ENCODE data around the gene RAVER2.

The RAVER2 gene

DNA sequence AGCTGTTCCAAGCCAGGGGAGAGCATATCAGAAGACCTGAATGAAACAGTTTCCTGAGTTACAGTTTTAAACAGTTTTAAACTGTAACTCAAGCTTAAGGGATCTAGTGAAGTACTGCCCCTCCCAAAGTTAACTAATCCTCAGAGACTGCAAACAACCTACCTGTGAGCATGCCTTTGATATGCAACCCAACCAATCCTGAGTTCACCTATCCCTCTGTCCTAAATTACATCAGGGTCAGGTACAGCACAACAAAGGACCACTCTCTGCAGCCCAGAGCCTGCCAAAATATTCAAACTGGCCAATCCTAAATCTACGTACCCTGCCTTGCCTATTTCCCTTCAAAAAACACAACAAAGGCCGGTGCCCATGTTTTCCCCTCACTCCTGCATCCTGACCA is 32.8 kb upstream of the RAVER2 start:
- 0 out of 2 replicates have a peak, but pooled peaks cover 3% of the 10 kb centered on the region for H3K4me1 ChIP-seq (ENCODE audit: low read length)
- no peak overlapping the region for H3K4me3 ChIP-seq (ENCODE audit: low read length)
- H2AFZ ChIP-seq (ENCODE audit: low read depth, low read length) = no peak overlapping the region
- no peaks in the 10 kb centered on the region for H3K36me3 ChIP-seq (replicated peaks; ENCODE audit: low read depth, low read length)
- no peak for TF ChIP-seq EZH2phosphoT487 (IDR thresholded peaks at IDR 0.05; ENCODE audit: low read depth)
- TF ChIP-seq, protein P1, sequence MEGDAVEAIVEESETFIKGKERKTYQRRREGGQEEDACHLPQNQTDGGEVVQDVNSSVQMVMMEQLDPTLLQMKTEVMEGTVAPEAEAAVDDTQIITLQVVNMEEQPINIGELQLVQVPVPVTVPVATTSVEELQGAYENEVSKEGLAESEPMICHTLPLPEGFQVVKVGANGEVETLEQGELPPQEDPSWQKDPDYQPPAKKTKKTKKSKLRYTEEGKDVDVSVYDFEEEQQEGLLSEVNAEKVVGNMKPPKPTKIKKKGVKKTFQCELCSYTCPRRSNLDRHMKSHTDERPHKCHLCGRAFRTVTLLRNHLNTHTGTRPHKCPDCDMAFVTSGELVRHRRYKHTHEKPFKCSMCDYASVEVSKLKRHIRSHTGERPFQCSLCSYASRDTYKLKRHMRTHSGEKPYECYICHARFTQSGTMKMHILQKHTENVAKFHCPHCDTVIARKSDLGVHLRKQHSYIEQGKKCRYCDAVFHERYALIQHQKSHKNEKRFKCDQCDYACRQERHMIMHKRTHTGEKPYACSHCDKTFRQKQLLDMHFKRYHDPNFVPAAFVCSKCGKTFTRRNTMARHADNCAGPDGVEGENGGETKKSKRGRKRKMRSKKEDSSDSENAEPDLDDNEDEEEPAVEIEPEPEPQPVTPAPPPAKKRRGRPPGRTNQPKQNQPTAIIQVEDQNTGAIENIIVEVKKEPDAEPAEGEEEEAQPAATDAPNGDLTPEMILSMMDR (IDR thresholded peaks at IDR 0.05; ENCODE audit: low read depth, low read length) = no peak
- H3K9me3 ChIP-seq (ENCODE audit: insufficient read depth, low read length) = no peaks in the 10 kb centered on the region
- H3K27me3 ChIP-seq (ENCODE audit: low read depth, low read length) = no peaks in the 10 kb centered on the region
- no peak overlapping the region for H3K27ac ChIP-seq (ENCODE audit: low read length)
- H3K4me2 ChIP-seq (ENCODE audit: low read length) = no peak overlapping the region
- H3K79me2 ChIP-seq (ENCODE audit: low read length) = no peaks in the 10 kb centered on the region
- no peaks in the 10 kb centered on the region for H4K20me1 ChIP-seq (ENCODE audit: insufficient read depth, low read length)
- H3K9ac ChIP-seq (ENCODE audit: low read length) = no peak overlapping the region

DNA sequence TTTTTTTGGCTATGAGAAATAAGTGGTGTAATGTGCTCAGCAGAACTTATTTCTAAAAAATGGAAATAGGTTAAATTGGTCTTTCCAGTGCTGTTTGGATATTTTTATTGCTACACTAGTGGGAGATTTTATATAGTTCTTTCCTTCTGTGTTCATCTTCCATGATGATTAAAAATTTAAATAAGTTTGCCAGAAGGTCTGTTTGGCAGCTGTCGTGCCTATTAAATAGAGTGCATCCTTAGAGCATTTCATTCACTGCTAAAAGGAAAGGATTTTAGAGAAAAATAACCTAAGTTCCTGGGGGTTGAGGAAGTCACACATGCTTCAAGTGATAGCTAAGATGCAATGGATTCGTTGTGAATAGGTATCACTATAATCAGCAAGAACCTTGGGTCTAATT is 29.7 kb upstream of the RAVER2 start:
- Histone ChIP-seq H3K4me2 (ENCODE audit: low read length) (no peak overlapping the region), H3K27me3 (ENCODE audit: low read depth, low read length) (no peaks in the 10 kb centered on the region), H2AFZ (ENCODE audit: low read depth, low read length) (no peak overlapping the region), H4K20me1 (ENCODE audit: insufficient read depth, low read length) (no peaks in the 10 kb centered on the region), H3K79me2 (ENCODE audit: low read length) (no peaks in the 10 kb centered on the region), H3K4me1 (ENCODE audit: low read length) (no peaks in the 10 kb centered on the region), H3K9me3 (ENCODE audit: insufficient read depth, low read length) (no peaks in the 10 kb centered on the region), H3K9ac (ENCODE audit: low read length) (no peak overlapping the region), H3K27ac (ENCODE audit: low read length) (no peak overlapping the region), H3K4me3 (ENCODE audit: low read length) (no peak overlapping the region), H3K36me3 (replicated peaks; ENCODE audit: low read depth, low read length) (no peaks in the 10 kb centered on the region)
- no peak for TF ChIP-seq EZH2phosphoT487 (IDR thresholded peaks at IDR 0.05; ENCODE audit: low read depth)
- TF ChIP-seq, protein P1 (IDR thresholded peaks at IDR 0.05; ENCODE audit: low read depth, low read length) = no peak

DNA sequence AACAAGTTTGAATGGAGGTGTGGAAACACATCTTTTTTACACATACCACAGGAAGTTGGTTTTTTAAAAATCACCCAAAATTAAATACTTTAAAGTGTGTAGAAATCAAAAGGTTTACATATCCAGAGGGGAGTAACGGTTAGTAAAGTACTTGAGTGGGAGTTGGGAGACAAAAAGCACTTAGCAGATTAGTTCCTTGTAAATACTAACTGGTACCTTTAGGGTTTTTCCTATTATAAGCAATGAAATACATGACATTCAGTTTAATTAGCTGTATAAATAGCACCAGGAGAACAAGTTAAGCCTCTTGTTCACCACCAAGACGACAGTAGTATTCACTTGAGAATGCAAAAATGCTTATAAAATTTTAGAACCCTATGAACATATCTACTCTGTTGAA is 23.7 kb upstream of the RAVER2 start:
- H3K79me2 ChIP-seq (ENCODE audit: low read length) = no peaks in the 10 kb centered on the region
- H3K9me3 ChIP-seq (ENCODE audit: insufficient read depth, low read length) = no peaks in the 10 kb centered on the region
- no peak overlapping the region for H2AFZ ChIP-seq (ENCODE audit: low read depth, low read length)
- no peak overlapping the region for H3K27ac ChIP-seq (ENCODE audit: low read length)
- H3K9ac ChIP-seq (ENCODE audit: low read length) = no peak overlapping the region
- no peaks in the 10 kb centered on the region for H4K20me1 ChIP-seq (ENCODE audit: insufficient read depth, low read length)
- H3K4me3 ChIP-seq (ENCODE audit: low read length) = no peak overlapping the region
- H3K4me1 ChIP-seq (ENCODE audit: low read length) = no peaks in the 10 kb centered on the region
- TF ChIP-seq, protein P1 (IDR thresholded peaks at IDR 0.05; ENCODE audit: low read depth, low read length) = no peak
- no peak for TF ChIP-seq EZH2phosphoT487 (IDR thresholded peaks at IDR 0.05; ENCODE audit: low read depth)
- H3K27me3 ChIP-seq (ENCODE audit: low read depth, low read length) = no peaks in the 10 kb centered on the region; the same call in 1 of the 2 replicates
- H3K4me2 ChIP-seq (ENCODE audit: low read length) = no peak overlapping the region
- H3K36me3 ChIP-seq (replicated peaks; ENCODE audit: low read depth, low read length) = no peaks in the 10 kb centered on the region

DNA sequence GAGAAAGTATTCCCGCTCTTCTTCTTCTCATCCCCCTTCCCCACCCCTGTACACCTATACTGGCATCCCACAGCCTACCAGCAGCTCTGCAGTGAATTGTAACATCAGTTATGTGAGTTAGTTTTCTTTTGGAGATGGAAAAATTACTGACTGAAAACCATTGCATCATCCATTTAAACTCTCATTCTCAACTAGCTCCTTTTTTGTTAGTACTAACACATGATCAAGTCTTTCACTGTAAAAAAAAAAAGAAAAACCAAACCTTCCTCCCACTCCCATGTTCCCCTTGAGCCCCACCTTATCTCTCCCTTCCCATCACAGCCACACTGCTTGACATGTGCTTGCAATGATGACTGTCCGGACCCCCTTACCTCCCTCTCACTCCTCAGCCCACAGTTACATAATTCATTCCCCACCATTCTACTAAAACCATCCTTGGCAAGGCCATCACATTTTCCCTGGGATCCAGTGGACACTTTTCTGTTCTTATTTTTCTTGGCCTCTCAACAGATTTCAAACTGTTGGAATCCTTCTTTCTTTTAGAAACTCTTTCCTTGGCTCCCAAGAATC is 23.2 kb upstream of the RAVER2 start:
- Histone ChIP-seq H3K4me2 (ENCODE audit: low read length) (no peak overlapping the region), H4K20me1 (ENCODE audit: insufficient read depth, low read length) (no peaks in the 10 kb centered on the region), H3K4me3 (ENCODE audit: low read length) (no peak overlapping the region), H3K27me3 (ENCODE audit: low read depth, low read length) (no peaks in the 10 kb centered on the region; the same call in 1 of the 2 replicates), H3K36me3 (replicated peaks; ENCODE audit: low read depth, low read length) (no peaks in the 10 kb centered on the region), H3K27ac (ENCODE audit: low read length) (no peak overlapping the region), H3K79me2 (ENCODE audit: low read length) (no peaks in the 10 kb centered on the region), H3K4me1 (ENCODE audit: low read length) (no peaks in the 10 kb centered on the region), H3K9me3 (ENCODE audit: insufficient read depth, low read length) (no peaks in the 10 kb centered on the region), H3K9ac (ENCODE audit: low read length) (no peak overlapping the region), H2AFZ (ENCODE audit: low read depth, low read length) (no peak overlapping the region)
- TF ChIP-seq, protein P1 (IDR thresholded peaks at IDR 0.05; ENCODE audit: low read depth, low read length) = no peak
- no peak for TF ChIP-seq EZH2phosphoT487 (IDR thresholded peaks at IDR 0.05; ENCODE audit: low read depth)
